WTC11 (cell line): ENCODE results near the gene AP3D1.

Experiments
- ATF1 ChIP-seq: sonication (generic); formaldehyde crosslinking; IDR thresholded peaks from 2 replicates; pipeline ENCODE4 v1.8.1; 2023; ENCODE audit warnings: mild to moderate bottlenecking, moderate library complexity, missing genetic modification reagents
- CTCF ChIP-seq: fragments of 200-600 bp; IDR thresholded peaks from 2 replicates; pipeline ENCODE4 v1.8.0; 2022; ENCODE audit warnings: antibody characterized with exemption
- TEAD4 ChIP-seq: sonication (generic); formaldehyde crosslinking; IDR thresholded peaks from 2 replicates; pipeline ENCODE4 v1.8.0; 2022; ENCODE audit warnings: mild to moderate bottlenecking, missing genetic modification reagents
- ZBTB43 ChIP-seq: sonication (generic); formaldehyde crosslinking; IDR thresholded peaks from 2 replicates; pipeline ENCODE4 v1.8.1; 2023; ENCODE audit warnings: mild to moderate bottlenecking, missing genetic modification reagents
- TF ChIP-seq, protein P1 (sequence below): sonication (generic); formaldehyde crosslinking; IDR thresholded peaks from 2 replicates; pipeline ENCODE4 v1.8.1; 2023; ENCODE audit warnings: mild to moderate bottlenecking, missing genetic modification reagents, borderline replicate concordance

GRCh38 chr19:2180881-2181632 lies 29.7 kb upstream of the AP3D1 start:
- TF ChIP-seq ATF1 (CRISPR knock-in tag): no peak
- TF ChIP-seq CTCF: no peak
- no peak for TF ChIP-seq TEAD4 (CRISPR knock-in tag)
- TF ChIP-seq, protein P1, sequence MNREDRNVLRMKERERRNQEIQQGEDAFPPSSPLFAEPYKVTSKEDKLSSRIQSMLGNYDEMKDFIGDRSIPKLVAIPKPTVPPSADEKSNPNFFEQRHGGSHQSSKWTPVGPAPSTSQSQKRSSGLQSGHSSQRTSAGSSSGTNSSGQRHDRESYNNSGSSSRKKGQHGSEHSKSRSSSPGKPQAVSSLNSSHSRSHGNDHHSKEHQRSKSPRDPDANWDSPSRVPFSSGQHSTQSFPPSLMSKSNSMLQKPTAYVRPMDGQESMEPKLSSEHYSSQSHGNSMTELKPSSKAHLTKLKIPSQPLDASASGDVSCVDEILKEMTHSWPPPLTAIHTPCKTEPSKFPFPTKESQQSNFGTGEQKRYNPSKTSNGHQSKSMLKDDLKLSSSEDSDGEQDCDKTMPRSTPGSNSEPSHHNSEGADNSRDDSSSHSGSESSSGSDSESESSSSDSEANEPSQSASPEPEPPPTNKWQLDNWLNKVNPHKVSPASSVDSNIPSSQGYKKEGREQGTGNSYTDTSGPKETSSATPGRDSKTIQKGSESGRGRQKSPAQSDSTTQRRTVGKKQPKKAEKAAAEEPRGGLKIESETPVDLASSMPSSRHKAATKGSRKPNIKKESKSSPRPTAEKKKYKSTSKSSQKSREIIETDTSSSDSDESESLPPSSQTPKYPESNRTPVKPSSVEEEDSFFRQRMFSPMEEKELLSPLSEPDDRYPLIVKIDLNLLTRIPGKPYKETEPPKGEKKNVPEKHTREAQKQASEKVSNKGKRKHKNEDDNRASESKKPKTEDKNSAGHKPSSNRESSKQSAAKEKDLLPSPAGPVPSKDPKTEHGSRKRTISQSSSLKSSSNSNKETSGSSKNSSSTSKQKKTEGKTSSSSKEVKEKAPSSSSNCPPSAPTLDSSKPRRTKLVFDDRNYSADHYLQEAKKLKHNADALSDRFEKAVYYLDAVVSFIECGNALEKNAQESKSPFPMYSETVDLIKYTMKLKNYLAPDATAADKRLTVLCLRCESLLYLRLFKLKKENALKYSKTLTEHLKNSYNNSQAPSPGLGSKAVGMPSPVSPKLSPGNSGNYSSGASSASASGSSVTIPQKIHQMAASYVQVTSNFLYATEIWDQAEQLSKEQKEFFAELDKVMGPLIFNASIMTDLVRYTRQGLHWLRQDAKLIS (CRISPR knock-in tag): no peak
- no peak for TF ChIP-seq ZBTB43 (CRISPR knock-in tag)
